HFFc6 (cell line): ENCODE data around the gene GBX1. TPM values are rescaled to one million over a fixed set of nuclear protein-coding genes. Genes with fewer than 3 reads are reported as not detected.

Source experiments
- DNase-seq: peaks from one replicate; pipeline ENCODE4 v3.0.0-alpha.2; 2018
- H3K27ac Mint-ChIP-seq: 2 replicates; pipeline ENCODE4 v1.8.0; 2020; ENCODE audit warnings: mild to moderate bottlenecking, mixed read lengths
- H3K27me3 Mint-ChIP-seq: 2 replicates; pipeline ENCODE4 v1.8.0; 2021; ENCODE audit warnings: mild to moderate bottlenecking, moderate library complexity, mixed read lengths; ENCODE audit not compliant: insufficient read depth
- H3K36me3 Mint-ChIP-seq: 2 replicates; pipeline ENCODE4 v1.8.0; 2021; ENCODE audit warnings: low read depth, mixed read lengths
- H3K4me1 Mint-ChIP-seq: 2 replicates; pipeline ENCODE4 v1.8.0; 2020; ENCODE audit warnings: low read depth, mixed read lengths
- H3K4me3 Mint-ChIP-seq: 2 replicates; pipeline ENCODE4 v1.8.0; 2020; ENCODE audit warnings: mild to moderate bottlenecking, moderate library complexity, mixed read lengths
- H3K9me3 Mint-ChIP-seq: 2 replicates; pipeline ENCODE4 v1.8.0; 2020; ENCODE audit warnings: mild to moderate bottlenecking, mixed read lengths
- total RNA-seq, 6 experiments: library from RNA; stranded (reverse); fragmentation: NEBNext Ultra II Directional; extraction: Animal tissue kit (Norgen Biotek cat#: 25700); gene quantifications; 2 replicates in 1 of 6; 3 replicates in 5 of 6; pipeline ENCODE4 v1.2.3, GENCODE V29; 2021
- TF ChIP-seq, protein P1 (sequence below): fragments of 200-600 bp; sonication (generic); IDR thresholded peaks from 2 replicates; pipeline ENCODE4 v1.5.0; 2021; ENCODE audit warnings: antibody characterized with exemption, mild to moderate bottlenecking

The GBX1 gene
- total RNA-seq, 6 experiments from 2014 or later: not detected

DNA sequence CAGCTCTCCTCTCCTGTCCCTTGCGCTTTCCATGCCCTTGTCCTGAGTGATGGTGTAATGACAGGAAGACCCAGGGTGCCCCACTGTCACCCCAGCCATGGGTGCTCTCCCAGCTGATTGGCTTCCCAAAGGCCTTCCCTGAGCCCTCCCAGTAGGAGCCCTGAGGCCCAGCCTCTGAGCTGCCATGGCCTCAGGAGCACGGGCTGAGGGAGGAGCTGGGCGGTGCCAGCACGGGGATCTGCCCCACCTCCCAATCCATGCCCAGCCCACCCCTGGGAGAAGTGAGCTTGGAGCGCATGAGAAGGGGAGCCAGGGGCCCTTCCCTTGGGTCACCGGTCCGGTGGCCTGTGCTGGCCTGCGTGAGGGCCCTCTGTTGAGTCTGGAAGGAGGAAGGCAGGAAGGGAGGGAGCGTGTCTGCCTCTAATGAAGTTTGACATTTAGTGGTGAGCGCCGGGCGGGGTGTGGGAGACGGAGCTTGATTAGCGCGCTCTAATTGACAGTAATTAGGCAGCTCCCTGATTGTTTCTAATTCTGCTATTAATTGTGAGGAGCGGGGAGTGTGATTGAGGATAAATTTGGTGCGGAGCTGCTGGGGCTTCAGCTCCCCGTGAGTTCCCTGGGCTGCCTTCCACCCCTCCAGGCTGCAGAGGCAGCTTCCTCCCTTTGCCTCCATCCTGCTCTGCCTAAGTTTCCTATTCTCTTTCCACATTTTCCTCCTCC, 28.3 kb downstream of the GBX1 start:
- H3K27ac Mint-ChIP-seq: no peak overlapping the region
- TF ChIP-seq, protein P1, sequence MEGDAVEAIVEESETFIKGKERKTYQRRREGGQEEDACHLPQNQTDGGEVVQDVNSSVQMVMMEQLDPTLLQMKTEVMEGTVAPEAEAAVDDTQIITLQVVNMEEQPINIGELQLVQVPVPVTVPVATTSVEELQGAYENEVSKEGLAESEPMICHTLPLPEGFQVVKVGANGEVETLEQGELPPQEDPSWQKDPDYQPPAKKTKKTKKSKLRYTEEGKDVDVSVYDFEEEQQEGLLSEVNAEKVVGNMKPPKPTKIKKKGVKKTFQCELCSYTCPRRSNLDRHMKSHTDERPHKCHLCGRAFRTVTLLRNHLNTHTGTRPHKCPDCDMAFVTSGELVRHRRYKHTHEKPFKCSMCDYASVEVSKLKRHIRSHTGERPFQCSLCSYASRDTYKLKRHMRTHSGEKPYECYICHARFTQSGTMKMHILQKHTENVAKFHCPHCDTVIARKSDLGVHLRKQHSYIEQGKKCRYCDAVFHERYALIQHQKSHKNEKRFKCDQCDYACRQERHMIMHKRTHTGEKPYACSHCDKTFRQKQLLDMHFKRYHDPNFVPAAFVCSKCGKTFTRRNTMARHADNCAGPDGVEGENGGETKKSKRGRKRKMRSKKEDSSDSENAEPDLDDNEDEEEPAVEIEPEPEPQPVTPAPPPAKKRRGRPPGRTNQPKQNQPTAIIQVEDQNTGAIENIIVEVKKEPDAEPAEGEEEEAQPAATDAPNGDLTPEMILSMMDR: no peak
- H3K4me1 Mint-ChIP-seq: no peaks in the 10 kb centered on the region
- H3K27me3 Mint-ChIP-seq: peaks cover 10% of the 10 kb centered on the region
- H3K9me3 Mint-ChIP-seq: no peaks in the 10 kb centered on the region
- H3K36me3 Mint-ChIP-seq: peaks cover 17% of the 10 kb centered on the region; the same call in 1 of the 2 replicates
- no peak overlapping the region for H3K4me3 Mint-ChIP-seq
- DNase-seq: no peak

- TF ChIP-seq, protein P1: no peak
- peaks cover 9% of the 10 kb centered on the region; the same call in 1 of the 2 replicates for H3K36me3 Mint-ChIP-seq
- no peaks in the 10 kb centered on the region for H3K4me1 Mint-ChIP-seq
- H3K9me3 Mint-ChIP-seq: no peaks in the 10 kb centered on the region
- H3K27me3 Mint-ChIP-seq: peaks cover 8% of the 10 kb centered on the region
- no peak overlapping the region for H3K4me3 Mint-ChIP-seq
- no peak overlapping the region for H3K27ac Mint-ChIP-seq
- DNase-seq: no peak
Measured at GRCh38 chr7:151138153-151138851, 29.2 kb downstream of the GBX1 start.

- peaks cover 5% of the 10 kb centered on the region for H3K27me3 Mint-ChIP-seq
- DNase-seq: no peak
- no peak overlapping the region for H3K4me3 Mint-ChIP-seq
- no peaks in the 10 kb centered on the region for H3K4me1 Mint-ChIP-seq
- H3K27ac Mint-ChIP-seq: no peak overlapping the region
- no peaks in the 10 kb centered on the region for H3K9me3 Mint-ChIP-seq
- TF ChIP-seq, protein P1: no peak
- H3K36me3 Mint-ChIP-seq: peaks cover 5% of the 10 kb centered on the region; the same call in 1 of the 2 replicates
Measured at GRCh38 chr7:151137791-151138152, 29.7 kb downstream of the GBX1 start.

DNA sequence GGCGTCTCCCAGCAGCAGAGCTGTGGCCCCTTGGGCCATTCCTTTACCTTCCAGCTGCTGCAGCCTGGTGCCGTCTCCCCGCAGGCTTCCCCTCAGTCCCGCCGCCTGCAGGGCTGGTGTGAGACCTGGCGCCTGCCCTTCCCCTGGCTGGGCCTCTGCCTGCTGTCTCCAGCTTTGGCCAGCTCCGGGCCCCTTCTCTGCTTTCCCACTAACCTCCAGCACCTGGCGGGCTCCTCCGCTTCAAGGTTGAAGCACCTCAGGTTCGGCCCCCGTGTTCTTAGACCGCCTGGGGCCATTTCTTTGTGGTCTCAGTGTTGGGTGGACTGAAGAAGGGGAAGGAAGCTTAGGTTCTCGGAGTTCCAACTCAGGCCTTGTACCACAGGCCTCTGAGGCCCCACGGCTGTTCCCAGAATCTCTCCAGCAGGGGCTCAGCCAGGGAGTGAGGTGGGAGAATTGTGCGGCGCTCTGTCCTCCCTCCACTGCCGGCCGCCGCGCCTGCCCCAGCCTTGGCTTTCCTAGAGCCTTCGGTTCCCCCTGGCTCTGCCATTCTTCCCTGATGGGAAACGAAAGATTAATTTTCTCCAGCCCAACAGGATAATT, 30.3 kb downstream of the GBX1 start:
- Mint-ChIP-seq H3K27me3 (peaks cover 5% of the 10 kb centered on the region), H3K4me3 (no peak overlapping the region), H3K36me3 (peaks cover 5% of the 10 kb centered on the region; the same call in 1 of the 2 replicates), H3K27ac (no peak overlapping the region), H3K4me1 (no peaks in the 10 kb centered on the region), H3K9me3 (no peaks in the 10 kb centered on the region)
- TF ChIP-seq, protein P1: no peak
- no peak for DNase-seq

GRCh38 chr7:151135866-151136843, 31.3 kb downstream of the GBX1 start:
- TF ChIP-seq, protein P1: no peak
- DNase-seq: no peak
- H3K9me3 Mint-ChIP-seq: no peaks in the 10 kb centered on the region
- peaks cover 5% of the 10 kb centered on the region; the same call in 1 of the 2 replicates for H3K36me3 Mint-ChIP-seq
- no peak overlapping the region for H3K27ac Mint-ChIP-seq
- H3K4me1 Mint-ChIP-seq: no peaks in the 10 kb centered on the region
- no peak overlapping the region for H3K4me3 Mint-ChIP-seq
- H3K27me3 Mint-ChIP-seq: peaks cover 3% of the 10 kb centered on the region
